Measurements from ENCODE around the gene SLC6A8.
"Not testable (repeated sequence)": the region's sequence is repeated elsewhere in the genome, so short reads cannot be mapped to it uniquely, and the experiment has no call there.

SLC6A8 gene

GRCh38 chrX:153741446-153741845 lies 53.7 kb downstream of the SLC6A8 start:
- DNase-seq (ENCODE audit: low read depth, low spot score), result no peak
- in situ Hi-C loops (cut with HindIII; ENCODE audit: low sequenced_read_pairs), result no loop called here
- TF ChIP-seq CTCF (IDR thresholded peaks at IDR 0.05; ENCODE audit: low read depth, low read length), result no peak
- H3K4me3 ChIP-seq (ENCODE audit: low read depth, low read length), result no peak overlapping the region

GRCh38 chrX:153742111-153742510 lies 54.4 kb downstream of the SLC6A8 start:
- H3K4me3 ChIP-seq (ENCODE audit: low read depth, low read length); in situ Hi-C loops (cut with HindIII; ENCODE audit: low sequenced_read_pairs); DNase-seq (ENCODE audit: low read depth, low spot score): not testable (repeated sequence)

- DNase-seq (ENCODE audit: low read depth, low spot score); in situ Hi-C loops (cut with HindIII; ENCODE audit: low sequenced_read_pairs); H3K4me3 ChIP-seq (ENCODE audit: low read depth, low read length): not testable (repeated sequence)
Observed at GRCh38 chrX:153742796-153743467, 55.2 kb downstream of the SLC6A8 start.

GRCh38 chrX:153743468-153744209 lies 55.9 kb downstream of the SLC6A8 start:
- DNase-seq (ENCODE audit: low read depth, low spot score); H3K4me3 ChIP-seq (ENCODE audit: low read depth, low read length); in situ Hi-C loops (cut with HindIII; ENCODE audit: low sequenced_read_pairs): not testable (repeated sequence)

GRCh38 chrX:153744210-153745066 lies 56.7 kb downstream of the SLC6A8 start:
- DNase-seq (ENCODE audit: low read depth, low spot score), result no peak

GRCh38 chrX:153745067-153745433 lies 57.3 kb downstream of the SLC6A8 start:
- in situ Hi-C loops (cut with HindIII; ENCODE audit: low sequenced_read_pairs); DNase-seq (ENCODE audit: low read depth, low spot score); H3K4me3 ChIP-seq (ENCODE audit: low read depth, low read length): not testable (repeated sequence)

More at GRCh38 chrX:153744210-153745066, 56.7 kb downstream of the SLC6A8 start:
- TF ChIP-seq CTCF (IDR thresholded peaks at IDR 0.05; ENCODE audit: low read depth, low read length), result peak; percentile 33
- in situ Hi-C loops (cut with HindIII; ENCODE audit: low sequenced_read_pairs), result no loop called here
- no peak overlapping the region for H3K4me3 ChIP-seq (ENCODE audit: low read depth, low read length)
